GM18951 (cell line): ENCODE measurements around the gene PRSS2.
"Not testable (repeated sequence)": the region's sequence is repeated elsewhere in the genome, so short reads cannot be mapped to it uniquely, and the experiment has no call there.

Source experiments
- POLR2A ChIP-seq: IDR thresholded peaks from 4 replicates; pipeline ENCODE4 v1.6.1; 2011; ENCODE audit warnings: mild to moderate bottlenecking; ENCODE audit not compliant: insufficient read length, insufficient read depth; ENCODE audit errors: extremely low read depth
- in situ Hi-C: fragments of 300-500 bp; cut with MboI; formaldehyde crosslinking; loops from one replicate; pipeline ENCODE4 v1.12.0; 2022; ENCODE audit warnings: low sequenced_read_pairs, mixed read lengths, inconsistent platforms; ENCODE audit not compliant: unreplicated experiment

Gene PRSS2

DNA sequence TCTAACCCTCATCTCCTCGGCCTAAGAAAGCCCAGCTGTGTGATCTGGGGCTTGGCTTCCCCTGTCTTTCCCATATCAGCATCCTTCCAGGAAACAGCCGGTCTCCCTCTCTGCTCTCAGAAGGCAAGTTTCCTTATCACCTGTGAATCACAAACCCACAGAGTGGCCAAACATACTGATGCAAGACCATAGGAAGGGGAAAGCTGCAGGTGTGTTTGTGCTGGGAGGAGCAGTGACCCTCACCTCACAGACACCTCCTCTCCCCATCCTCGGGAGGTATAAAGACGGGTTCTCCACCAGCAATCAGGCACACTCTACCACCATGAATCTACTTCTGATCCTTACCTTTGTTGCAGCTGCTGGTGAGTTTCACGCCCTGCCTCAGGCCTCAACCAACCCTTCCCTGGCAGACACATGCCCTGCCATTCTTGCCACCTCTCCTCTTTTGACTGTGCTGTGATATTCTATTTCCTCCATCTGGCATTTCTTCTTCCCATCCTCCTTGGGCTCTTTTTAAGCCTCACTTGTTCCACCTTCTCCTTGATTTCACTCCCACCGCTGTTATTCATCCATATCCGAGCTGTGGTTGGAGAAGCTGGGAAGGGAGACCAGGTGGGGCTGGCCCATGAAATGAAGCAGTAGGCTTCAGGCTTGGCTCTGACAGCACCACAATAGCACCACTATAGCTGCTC lies at the start of gene PRSS2:
TSS of gene PRSS2 (plus strand) at position 310 of the 692 bp plus-strand sequence. CDS start at position 323, 13 bp downstream.
- no peak for TF ChIP-seq POLR2A
- in situ Hi-C loops: no loop called here

GRCh38 chr7:142720986-142721385 lies 49.8 kb upstream of the PRSS2 start:
- TF ChIP-seq POLR2A: no peak
- in situ Hi-C loops: no loop called here

GRCh38 chr7:142722248-142722794 lies 48.4 kb upstream of the PRSS2 start:
- in situ Hi-C loops: no loop called here
- no peak for TF ChIP-seq POLR2A

- TF ChIP-seq POLR2A: no peak
- in situ Hi-C loops: no loop called here
Observed at GRCh38 chr7:142733271-142733670, 37.5 kb upstream of the PRSS2 start.

GRCh38 chr7:142739923-142740492 lies 30.8 kb upstream of the PRSS2 start:
- in situ Hi-C loops: no loop called here
- TF ChIP-seq POLR2A: no peak

DNA sequence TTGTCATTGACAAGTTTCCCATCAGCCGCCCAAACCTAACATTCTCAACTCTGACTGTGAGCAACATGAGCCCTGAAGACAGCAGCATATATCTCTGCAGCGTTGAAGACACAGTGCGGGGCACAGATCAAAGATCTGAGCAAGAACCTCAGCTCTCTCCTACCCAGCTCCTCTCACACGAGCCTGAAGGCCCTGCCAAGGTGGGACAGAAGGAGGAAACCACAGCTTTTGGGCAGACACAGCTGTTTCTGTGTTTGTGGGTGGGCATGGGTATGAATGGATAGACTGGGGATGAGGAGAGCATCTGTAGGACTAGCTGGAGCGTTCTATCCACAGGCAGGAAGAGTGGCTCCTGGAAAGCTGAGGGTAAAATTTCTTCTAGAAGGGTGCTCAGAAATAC lies 30.0 kb upstream of the PRSS2 start:
- no peak for TF ChIP-seq POLR2A
- in situ Hi-C loops: no loop called here

DNA sequence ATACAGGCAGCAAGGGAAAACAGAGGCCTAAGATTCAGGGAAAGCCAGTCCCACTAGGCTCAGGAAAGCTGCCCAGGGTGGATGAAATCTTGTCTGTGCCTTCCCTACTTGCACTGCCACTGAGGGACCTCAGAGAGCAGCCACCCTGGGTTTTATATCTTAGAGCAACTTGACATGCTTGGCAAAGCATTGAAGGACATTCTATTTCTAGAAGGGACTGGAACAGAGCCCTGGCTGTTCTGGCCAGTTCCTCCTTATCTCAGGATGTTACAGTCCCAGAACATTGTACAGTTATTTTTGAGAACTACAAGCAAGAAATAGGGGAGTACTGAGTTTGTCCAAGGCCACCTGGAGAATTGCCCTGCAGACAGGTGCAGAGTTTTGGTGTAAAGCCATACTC lies 28.8 kb upstream of the PRSS2 start:
- in situ Hi-C loops: not testable (repeated sequence)

DNA sequence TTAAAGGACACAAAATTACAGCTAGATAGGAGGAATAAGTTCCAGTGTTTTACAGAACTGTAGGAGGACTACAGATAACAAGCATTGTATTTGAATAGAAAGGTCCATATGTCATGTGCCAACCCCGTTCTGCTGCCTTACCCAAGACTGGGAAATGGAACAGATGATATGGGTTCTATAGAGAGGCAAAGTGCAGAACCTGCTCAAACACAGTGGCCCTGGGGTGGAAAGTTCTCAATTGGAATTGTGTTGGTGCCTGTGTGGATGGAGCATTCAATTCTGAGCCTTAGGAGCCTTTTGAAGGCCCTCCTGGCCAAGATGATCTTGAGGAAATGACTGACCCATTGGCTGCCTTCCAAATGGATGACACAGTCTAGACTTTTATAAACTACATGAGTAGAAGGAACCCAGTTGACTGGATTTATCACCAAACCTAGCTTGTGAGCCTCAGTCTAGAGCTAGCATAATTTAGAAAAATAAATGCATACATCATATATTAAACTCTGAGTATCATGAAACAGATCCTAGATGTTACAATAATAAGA lies 25.6 kb upstream of the PRSS2 start:
- TF ChIP-seq POLR2A: no peak
- in situ Hi-C loops: no loop called here

GRCh38 chr7:142745745-142746144 lies 25.0 kb upstream of the PRSS2 start:
- in situ Hi-C loops: no loop called here
- TF ChIP-seq POLR2A: no peak

DNA sequence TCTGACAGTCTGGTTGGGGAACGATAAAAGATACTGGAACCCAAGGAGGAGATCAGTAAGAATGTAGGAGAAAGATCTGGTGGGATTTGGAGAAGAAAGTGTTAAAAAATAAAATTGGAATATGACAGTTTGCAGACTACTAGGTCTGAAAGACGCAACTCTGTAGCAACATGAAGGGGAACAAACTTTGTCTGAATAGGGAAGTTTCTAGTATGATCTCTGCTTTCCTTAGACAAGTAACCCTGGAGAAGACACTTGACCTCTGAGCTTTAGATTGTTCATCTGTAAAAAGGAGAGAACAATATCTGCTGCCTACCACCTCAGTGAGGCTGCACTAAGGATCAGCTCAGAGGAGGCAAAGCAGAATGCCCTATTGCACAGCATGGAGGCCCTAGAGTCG lies 24.5 kb upstream of the PRSS2 start:
- no peak for TF ChIP-seq POLR2A
- in situ Hi-C loops: no loop called here

DNA sequence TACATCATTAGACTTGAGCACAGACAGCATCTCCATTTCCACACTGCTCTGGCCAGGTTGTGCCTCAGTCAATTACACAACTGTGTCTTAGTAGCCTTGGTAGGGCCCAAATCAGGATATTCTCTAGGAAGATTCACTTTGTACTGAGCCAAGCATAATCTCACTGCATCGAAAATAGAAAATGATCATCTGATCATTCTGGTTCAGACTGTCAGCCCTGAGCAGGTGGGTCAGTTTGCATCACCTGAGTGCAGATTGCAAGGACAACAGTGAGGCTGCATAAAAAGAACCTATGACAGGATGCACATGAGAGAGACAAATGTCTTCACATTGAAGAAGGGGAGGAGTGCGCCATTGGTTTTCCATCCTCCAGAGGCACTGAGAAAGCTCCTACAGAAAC lies 22.4 kb upstream of the PRSS2 start:
- in situ Hi-C loops: not testable (repeated sequence)

GRCh38 chr7:142749218-142749993 lies 21.4 kb upstream of the PRSS2 start, which contains the start of gene PRSS1:
TSS of gene PRSS1 (plus strand) at chr7:142749472. CDS start at chr7:142749485, 13 bp downstream.
- in situ Hi-C loops: no loop called here
- no peak for TF ChIP-seq POLR2A

DNA sequence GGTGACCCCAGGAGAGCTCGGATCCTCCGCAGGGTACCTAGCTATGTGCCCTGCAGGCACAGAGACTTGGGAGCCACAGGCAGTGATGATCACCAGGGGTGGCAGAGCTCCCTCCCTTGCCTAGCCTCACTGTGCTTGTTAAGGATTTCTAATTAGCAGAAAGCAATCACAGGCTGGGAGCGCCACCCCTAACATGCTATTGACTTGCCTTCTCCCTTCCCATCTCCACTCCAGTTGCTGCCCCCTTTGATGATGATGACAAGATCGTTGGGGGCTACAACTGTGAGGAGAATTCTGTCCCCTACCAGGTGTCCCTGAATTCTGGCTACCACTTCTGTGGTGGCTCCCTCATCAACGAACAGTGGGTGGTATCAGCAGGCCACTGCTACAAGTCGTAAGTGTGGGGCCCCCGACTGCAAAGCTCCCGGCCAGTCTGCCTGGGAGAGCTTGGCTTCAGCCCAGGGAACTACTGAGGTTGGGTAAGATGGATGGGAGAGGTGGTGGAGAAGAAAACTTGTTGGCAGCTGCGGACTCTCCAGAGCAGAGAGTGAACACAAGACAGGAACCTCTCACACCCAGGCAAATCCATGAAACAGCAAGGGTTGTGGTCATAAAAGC lies 20.3 kb upstream of the PRSS2 start:
- TF ChIP-seq POLR2A: no peak
- in situ Hi-C loops: no loop called here

- in situ Hi-C loops: not testable (repeated sequence)
Observed at GRCh38 chr7:142751526-142752175, 19.1 kb upstream of the PRSS2 start.
